SKM-1 treated with dmso at 0.1 percent for 144 hours (cell line): ENCODE measurements around the gene CSHL1.
"Not testable (repeated sequence)": the region's sequence is repeated elsewhere in the genome, so short reads cannot be mapped to it uniquely, and the experiment has no call there.

Experiments
- DNase-seq: peaks from one replicate; lab custom pipeline; 2025; ENCODE audit not compliant: unreplicated experiment; lab: John Stamatoyannopoulos, UW

The CSHL1 gene

DNA sequence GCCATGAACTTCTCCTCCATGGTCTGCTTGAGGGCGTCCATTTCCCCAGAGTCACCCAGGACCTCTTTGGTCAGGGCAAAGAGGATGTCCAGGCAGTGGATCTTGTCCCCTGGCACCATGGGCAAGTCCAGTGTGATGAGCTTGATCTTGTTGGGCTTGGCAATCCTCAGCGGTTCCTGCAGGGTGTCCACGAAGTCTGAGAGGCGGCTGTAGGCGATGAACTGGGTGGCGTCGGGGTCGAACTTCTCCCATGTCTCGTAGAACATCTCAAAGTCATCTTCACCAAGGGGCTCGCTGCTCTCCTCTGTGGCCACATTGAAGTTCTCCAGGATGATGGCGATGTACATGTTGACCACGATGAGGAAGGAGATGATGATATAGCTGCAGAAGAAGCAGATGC, 30.1 kb upstream of the CSHL1 start:
- no peak for DNase-seq

GRCh38 chr17:63940584-63940983, 29.5 kb upstream of the CSHL1 start:
- no peak for DNase-seq

DNA sequence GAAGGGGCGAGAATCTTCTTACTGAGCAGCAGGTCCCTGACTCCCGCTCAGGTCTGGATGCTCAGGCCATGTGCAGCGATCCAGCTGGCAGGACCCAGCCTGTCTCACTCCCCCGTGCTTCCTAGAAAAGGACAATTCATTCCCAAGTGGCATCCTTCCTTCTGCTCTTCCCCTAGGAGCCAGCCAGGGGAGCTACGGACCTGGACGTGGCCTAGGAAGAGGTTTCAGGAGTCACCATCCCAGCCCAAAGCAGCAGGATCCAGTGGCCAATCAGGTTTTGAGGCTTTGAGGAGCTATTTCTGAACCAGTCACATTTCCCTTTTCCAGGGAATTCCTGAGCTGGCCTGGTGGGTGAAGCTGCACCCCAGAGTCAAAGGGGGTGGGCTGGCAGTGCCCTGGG, 28.8 kb upstream of the CSHL1 start:
- DNase-seq, result no peak

- DNase-seq, result no peak
Measured at GRCh38 chr17:63939401-63939800, 28.3 kb upstream of the CSHL1 start.

- no peak for DNase-seq
Measured at GRCh38 chr17:63937920-63938319, 26.9 kb upstream of the CSHL1 start.

GRCh38 chr17:63937319-63937718, 26.3 kb upstream of the CSHL1 start:
- DNase-seq, result no peak

DNA sequence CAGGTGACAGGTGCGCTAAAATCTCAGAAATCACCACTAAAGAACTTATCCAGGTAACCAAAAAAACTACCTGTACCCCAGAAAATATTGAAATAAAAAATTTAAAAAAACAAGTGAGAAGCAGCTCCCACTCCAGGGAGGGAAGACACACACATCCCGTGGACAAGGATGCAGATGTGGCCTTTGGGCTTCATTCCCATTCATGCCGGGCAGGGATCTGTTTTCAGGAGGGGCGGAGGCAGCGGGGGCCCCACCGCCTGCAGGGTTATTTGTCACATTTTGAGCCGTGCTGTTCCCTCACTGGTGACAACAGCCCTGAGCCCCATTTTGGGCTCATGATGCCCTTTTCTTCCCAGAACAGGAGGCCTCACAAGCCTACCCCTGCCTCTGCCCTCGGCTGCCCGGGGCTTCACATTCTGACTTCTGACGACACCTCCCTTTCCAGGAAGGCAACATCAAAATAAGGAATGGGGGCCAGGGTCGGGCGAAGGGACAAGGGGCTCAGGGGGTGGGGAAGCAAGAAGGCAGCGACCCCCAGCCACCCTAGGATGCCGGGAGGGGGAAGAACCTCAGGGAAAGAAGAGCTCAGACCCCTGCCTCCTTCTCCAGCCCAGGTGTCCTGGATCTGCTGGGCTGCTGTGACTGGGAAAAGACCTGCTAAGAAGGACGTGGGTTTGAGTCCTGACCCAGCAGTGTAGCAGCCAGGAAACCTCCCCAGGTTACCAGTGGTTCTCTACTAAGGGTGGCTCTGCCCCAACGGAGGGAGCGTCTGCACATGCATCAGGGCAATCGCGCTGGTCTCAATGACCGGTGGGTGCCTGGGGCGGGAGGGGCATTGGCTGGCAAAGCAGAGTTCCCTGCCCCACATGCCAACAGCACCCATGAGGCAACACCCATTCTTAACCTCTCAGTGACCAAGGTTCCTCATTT, 23.4 kb upstream of the CSHL1 start:
- peak; percentile 11 for DNase-seq

GRCh38 chr17:63933598-63933997, 22.5 kb upstream of the CSHL1 start:
- no peak for DNase-seq

DNA sequence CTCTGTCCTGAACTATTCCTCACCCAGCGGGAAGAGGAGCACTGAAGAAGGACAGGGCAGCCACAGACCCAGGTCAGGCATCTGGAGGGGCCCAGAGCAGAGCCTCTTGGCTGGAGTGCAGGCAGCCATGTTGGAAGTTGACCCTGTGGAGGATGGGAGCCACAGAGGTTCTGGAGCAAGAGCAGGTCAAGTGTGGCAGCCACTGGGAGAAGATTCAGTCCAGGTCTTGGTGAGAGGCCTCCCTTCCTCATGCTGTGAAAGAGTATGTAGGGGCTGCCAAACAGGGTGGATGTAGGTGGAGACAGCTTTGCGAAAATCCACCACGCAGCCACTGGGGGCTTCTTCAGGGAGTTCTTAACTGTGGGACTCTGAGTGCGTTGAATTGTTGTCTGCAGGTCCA, 21.7 kb upstream of the CSHL1 start:
- DNase-seq, result no peak

DNA sequence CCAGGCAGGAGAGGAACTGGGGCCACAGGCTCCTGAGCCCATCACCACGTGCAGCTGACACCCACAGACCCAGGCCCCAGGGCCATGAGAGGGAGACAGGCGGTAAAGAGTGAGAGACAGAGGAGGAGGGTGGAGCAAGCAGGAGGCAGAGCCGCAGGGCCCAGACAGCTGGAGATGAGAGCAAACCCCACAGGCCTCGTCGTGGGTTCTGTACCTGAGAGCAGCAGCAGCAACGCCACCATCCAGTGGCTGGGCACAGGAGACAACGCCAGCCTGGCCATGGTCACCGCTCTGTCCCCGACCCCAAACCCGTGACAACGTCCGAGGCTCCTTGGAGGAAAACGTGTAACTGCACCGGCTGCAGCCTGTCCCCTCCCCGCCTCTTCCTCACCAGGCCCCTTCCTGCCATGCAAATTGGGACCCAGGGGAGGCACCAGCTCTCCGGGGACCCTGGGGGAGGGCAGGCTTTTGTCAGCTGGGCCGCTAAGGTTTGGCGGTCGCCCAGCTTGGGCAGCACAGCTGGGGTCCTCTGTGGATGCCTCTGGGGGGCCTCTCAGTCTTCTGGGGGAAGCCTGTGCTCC, 21.0 kb upstream of the CSHL1 start, which contains the start of gene CD79B:
Gene CD79B (minus strand): TSS at position 351 of the 581 bp plus-strand sequence. CDS start 70 bp downstream, at position 281.
- no peak for DNase-seq

DNA sequence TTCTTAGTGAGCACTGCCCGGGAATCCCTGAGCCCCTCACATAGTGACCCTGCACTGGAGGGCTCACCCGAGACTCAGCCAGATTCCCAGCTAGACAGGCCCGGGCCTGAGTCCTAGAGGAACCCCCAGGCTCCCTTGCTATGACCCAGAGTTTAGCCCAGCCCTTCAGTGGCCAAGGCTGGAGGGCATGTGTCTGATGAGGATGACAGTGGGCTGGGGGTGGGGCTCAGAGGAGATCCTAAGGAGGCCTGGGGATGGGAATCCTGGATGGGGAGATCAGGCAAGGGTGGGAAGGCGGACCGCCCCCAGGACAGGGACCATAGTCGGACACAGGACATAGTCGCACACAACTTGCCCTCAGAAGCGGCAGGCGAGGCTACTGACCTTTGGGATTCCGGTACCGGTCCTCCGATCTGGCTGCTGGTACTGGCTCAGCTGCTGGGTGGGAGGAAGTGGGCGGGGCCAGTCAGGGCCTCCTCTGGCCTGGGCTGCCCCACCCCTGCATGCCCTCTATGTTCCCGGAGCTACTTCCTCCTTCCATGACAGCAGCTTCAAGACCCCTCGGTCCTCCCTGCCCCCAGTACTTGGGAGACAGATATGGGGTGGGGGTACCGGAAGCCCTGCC, 20.0 kb upstream of the CSHL1 start:
- peak; percentile 21 for DNase-seq

DNA sequence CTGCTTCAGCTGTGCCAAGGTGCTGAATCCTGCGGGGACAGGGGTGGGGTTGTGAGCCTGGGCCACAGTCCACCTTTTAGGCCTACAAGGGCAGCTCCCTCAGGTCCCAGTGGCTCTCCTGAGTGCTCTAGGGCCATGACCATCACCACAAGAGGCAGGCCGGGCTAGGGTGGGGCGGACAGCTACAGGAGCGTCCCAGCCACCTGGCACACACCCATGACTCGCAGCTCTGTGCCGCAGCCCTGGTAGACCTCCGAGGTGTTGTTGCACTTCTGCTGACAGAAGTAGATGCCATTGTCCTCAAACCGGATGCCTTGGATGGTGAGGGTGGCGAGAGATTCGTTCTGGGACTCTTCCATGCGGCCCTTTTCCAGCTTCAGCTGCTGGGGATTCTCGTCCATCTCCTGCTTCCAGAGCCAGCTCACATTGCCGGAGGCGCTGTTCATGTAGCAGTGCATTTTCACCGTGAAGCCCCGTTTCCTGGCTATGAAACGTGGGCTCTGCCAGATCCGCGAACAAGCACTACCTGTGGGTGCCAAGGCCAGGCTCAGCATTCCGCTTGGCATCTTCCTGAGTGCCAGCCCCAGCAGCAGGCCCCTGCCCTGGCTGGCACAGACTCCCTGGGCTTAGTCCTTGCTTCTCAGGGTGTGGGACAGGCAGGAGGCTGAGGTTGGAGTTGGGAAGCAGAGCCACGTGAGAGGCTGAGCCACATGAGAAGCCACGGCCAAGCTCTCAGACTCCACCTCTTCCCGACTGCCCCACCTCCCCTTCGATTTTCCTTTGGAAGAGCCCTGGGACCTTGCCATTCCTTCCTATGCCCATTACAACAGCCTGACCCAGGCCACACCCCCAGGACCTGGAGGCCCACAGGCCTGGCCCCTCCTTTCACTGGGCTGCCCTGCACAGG, 19.1 kb upstream of the CSHL1 start:
- no peak for DNase-seq

DNA sequence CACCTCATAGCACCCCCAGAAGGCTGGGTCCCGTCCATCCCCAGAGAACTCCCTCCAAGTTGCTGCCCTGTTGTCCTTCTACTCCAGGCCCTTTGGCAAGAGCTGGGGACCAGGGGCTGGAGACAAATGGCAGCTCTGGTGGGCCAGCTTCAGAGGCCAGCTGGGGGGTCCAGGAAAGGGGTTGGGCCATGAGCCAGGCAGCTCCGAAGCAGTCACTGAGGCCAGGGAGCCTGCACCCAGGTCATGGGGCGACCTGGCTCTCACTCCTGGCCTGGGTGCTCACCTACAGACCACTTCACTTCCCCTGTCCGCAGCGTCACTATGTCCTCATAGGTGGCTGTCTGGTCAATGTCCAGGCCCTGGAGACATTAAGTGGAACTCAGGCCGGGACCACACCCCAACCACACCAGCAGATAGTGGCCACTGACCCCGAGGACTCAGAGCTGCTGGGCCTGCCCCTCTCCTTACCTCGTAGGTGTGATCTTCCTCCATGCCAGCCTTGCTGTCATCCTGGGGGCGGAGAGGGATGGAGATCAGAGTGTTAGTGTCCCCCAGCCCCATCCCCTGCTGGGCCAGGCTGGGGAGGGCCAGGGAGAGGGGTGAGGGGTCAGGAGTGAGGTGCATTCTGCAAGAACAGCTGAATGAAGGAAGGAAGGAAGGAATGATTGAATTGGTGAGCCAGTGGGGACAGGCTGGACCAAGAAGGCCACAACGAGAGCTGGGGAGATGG, 18.1 kb upstream of the CSHL1 start:
- no peak for DNase-seq

GRCh38 chr17:63928172-63928666, 17.2 kb upstream of the CSHL1 start:
- no peak for DNase-seq

DNA sequence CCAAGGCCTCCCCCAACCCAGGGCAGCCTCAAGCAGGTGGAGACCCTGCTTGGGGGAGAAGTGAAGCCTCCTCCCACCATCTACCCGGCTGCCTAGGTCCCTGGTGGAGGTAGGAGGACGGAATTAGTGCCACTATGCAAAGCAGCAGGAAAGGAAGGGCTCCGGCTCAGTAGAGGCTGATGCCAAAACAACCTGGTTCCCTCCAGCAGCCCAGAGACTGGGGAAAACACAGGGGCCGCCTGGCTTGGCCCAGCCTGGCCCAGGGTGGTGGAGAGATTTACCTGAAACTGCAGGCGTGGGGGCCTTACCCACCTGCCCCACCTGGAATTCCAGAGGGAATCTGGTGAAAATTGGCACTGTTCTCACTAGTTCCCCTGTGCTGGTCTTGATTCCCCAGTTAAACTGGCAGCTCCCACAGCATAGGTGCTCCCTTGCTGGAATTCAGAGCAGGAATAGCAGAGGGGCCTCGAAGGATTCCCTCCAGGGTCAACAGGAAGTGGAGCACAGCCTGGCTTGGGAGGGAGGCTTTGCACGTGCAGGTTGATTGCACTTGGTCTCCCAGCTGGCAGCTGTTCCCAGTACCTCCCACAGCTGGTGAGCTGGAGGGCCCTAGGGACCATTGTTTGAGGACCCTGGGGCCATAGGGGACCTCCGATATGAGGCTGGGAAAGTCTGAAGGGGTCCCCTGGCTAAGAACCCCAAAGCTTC, 16.6 kb upstream of the CSHL1 start:
- no peak for DNase-seq

DNA sequence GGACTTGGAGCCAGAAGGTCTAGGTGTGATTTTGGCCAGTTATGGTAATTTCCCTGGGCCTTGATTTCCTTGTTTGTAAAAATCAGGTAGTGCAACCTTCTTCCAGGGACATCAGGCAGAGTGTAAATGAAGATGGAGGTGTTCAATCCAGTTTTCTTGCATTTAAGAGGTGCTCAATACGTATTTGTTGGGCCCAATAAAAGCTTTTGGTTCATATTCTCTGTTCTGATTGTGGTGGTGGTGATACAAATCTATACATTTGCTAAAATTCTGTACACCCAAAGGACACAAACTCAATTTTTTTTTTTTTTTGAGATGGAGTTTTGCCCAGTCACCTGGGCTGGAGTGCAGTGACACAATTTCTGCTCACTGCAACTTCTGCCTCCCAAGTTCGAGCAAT, 15.1 kb upstream of the CSHL1 start:
- DNase-seq, result no peak

GRCh38 chr17:63925615-63926014, 14.6 kb upstream of the CSHL1 start:
- DNase-seq, result no peak

GRCh38 chr17:63922402-63922801, 11.3 kb upstream of the CSHL1 start:
- not testable (repeated sequence) for DNase-seq

DNA sequence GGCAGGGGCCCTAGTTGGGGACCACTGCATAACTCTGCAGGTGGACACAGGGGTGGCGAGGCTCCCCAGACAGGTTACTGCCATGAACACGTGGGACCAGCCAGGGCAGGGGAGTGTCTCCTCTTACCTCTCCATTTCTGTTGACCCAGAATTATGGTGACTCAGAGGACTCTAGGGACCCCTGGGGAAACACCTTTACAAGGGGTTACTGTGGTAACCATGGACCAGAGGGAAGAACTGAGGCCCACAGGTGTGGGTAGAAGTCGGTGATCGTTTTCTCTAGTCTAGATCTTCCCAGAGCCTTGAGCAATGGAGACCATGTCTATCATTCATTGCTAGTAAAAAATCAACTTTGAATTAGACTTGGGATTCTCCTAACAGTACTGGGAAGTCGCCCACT, 9.7 kb upstream of the CSHL1 start:
- not testable (repeated sequence) for DNase-seq
